ENCODE results near the gene DNAJC24.

Gene DNAJC24

DNA sequence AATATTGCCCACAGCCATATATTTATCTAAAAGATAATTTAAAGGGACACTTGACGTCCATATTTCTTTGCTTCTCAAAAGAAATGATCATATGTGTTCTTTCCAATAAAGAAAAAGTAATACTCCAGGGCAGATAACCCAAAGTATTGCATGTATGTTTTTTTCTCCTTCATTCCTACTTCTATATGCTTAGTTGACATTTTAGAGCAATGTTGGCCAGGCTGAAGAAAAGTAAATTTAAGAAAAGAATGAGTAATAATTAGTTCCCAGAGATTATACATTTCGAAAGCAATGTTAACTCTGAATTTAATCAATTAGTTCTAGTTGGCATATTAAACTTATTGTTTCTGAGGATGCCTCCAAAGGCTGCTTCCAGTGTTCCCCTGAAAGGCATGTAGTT is 48.2 kb downstream of the DNAJC24 start:
- no peak for DNase-seq (ENCODE audit: extremely low spot score)
- TF ChIP-seq CTCF (IDR thresholded peaks at IDR 0.05; ENCODE audit: control extremely low read depth, extremely low read depth, low read depth, missing control alignments) = no peak
- POLR2A ChIA-PET = no interaction called here
- CTCF ChIA-PET = interaction anchor here (1.1 to 1.9 kb wide), 4 partner anchors 10 to 24 kb away, joined by 3 to 7 read pairs (median 5); no protein-coding TSS in a partner anchor

DNA sequence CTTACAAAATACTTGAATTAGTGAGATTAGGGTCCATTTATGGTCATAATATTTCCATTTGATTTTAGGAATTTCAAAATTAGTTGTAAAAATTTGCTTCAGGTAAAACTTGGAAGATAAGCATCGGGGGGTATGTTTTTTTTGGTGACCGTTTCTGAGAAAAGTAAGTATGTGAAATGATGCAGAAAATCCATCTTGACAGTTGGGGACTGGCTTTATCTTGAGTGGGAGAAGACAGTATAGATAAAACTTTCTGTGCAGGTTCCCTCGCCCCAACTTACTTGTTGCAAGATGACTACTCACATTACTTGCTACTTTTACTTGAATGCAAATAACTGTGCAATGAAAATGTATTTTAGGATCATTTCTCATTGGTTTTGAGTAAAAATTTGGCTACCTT is 49.5 kb downstream of the DNAJC24 start:
- CTCF ChIA-PET = interaction anchor here (0.9 to 1.9 kb wide), 3 partner anchors 10 to 23 kb away, joined by 3 to 7 read pairs (median 4); no protein-coding TSS in a partner anchor
- POLR2A ChIA-PET = interaction anchor here (0.6 kb wide), 1 partner anchor 671 kb away, joined by 9 read pairs; no protein-coding TSS in a partner anchor
- DNase-seq (ENCODE audit: extremely low spot score) = no peak

DNA sequence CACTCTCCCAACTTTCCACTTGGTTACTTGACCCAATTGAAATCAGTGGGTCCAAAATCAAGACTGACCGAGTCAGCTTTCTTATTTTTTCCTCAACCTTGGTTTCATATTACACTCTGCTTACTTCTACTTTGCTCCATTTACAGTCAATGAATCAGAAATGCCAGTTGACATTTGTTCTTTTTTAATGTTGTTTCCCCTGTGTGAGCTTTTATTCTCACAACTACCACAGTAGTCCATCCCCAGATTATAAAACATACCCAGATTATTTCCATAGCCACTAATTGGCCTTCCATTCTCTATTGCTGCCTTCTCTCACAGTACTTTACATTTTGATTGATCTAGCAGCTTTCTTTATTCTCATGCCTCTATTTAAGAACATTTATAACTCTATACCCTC is 50.0 kb downstream of the DNAJC24 start:
- ChIA-PET CTCF (interaction anchor here (0.9 kb wide), 1 partner anchor 9 kb away, joined by 4 read pairs; no protein-coding TSS in a partner anchor), POLR2A (no interaction called here)
- no peak for DNase-seq (ENCODE audit: extremely low spot score)
- no peak for TF ChIP-seq CTCF (IDR thresholded peaks at IDR 0.05; ENCODE audit: control extremely low read depth, extremely low read depth, low read depth, missing control alignments)

More for the DNA sequence above, 49.5 kb downstream of the DNAJC24 start:
- TF ChIP-seq CTCF (IDR thresholded peaks at IDR 0.05; ENCODE audit: control extremely low read depth, extremely low read depth, low read depth, missing control alignments) = no peak

DNA sequence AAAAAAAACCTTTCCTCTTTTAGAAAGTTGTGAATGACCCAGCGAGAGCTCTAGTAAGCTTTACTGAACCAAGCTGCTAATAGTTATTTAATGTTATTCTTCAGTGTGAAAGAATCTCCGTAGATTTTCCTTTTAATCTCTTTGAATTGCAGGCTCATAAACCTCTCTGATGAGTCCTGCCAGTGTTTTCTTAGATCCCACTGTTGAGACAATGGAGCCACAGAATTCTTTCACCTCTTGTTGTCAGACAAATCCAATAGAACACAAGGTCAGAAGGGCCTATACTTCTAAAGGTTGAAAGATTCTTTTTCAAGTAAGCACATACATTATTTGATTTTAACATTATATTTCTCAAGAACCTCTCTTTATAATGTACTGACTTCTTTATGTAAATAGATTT is 52.2 kb downstream of the DNAJC24 start:
- no peak for DNase-seq (ENCODE audit: extremely low spot score)
- CTCF ChIA-PET = interaction anchor here (1.1 kb wide), 1 partner anchor 15 kb away, joined by 3 read pairs; no protein-coding TSS in a partner anchor
- TF ChIP-seq CTCF (IDR thresholded peaks at IDR 0.05; ENCODE audit: control extremely low read depth, extremely low read depth, low read depth, missing control alignments) = no peak
- POLR2A ChIA-PET = no interaction called here

DNA sequence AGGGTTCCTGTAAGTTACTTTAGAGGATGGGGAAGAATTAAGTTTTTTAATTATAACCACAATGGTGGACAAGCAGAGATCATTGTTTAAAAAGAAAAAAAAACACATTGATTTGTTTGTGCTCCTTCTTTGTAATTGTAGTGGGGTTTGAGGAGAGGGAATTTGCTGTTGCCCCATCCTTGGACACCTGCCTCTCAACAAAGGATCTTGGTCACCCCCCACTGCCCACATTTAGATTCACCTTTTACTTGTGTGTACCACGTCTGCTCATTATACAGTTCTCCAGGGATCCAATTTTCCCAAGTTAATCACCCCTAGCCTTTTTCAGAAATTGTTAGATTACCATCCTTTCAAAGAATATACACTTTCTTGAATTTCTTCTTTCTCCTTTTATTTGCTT is 53.0 kb downstream of the DNAJC24 start:
- POLR2A ChIA-PET = no interaction called here

DNA sequence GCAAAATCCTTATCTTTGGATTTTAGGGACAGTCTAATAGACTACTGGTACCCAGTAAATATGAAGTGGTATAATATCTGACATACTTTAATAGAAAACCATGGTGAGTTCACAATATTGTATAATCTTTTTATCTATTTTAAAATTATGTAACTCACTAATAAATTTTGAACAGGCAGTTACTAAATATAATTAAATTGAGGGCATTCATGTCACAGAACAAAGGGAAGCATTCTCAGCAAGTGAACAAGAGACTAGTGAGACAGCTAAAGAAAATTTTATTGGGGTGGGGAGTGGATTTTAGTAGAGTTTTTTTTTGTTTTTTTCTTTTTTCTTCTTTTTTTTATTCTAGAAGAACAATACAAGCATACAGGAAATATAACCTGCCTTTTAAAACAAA is 55.0 kb downstream of the DNAJC24 start:
- no peak for TF ChIP-seq CTCF (IDR thresholded peaks at IDR 0.05; ENCODE audit: control extremely low read depth, extremely low read depth, low read depth, missing control alignments)
- no peak for DNase-seq (ENCODE audit: extremely low spot score)
- POLR2A ChIA-PET = no interaction called here
- CTCF ChIA-PET = interaction anchor here (1.8 to 2.5 kb wide), 2 partner anchors 10 to 533 kb away, joined by 4 to 8 read pairs; no protein-coding TSS in a partner anchor

More for the DNA sequence above, 53.0 kb downstream of the DNAJC24 start:
- no peak for DNase-seq (ENCODE audit: extremely low spot score)
- no peak for TF ChIP-seq CTCF (IDR thresholded peaks at IDR 0.05; ENCODE audit: control extremely low read depth, extremely low read depth, low read depth, missing control alignments)
- CTCF ChIA-PET = no interaction called here

Data from GM10248 (cell line).